ENCODE measurements around the gene MX2.

MX2 gene

GRCh38 chr21:41432562-41433460 lies 71.0 kb downstream of the MX2 start:
- no peak for DNase-seq (ENCODE audit: low read depth in 2 of 2, low spot score in 1 of 2)

GRCh38 chr21:41433566-41433965 lies 71.7 kb downstream of the MX2 start:
- no peak for DNase-seq (ENCODE audit: low read depth in 2 of 2, low spot score in 1 of 2)

GRCh38 chr21:41435706-41436105 lies 73.9 kb downstream of the MX2 start:
- no peak for DNase-seq (ENCODE audit: low read depth in 2 of 2, low spot score in 1 of 2)

GRCh38 chr21:41437729-41438128 lies 75.9 kb downstream of the MX2 start:
- no peak for DNase-seq (ENCODE audit: low read depth in 2 of 2, low spot score in 1 of 2)

- DNase-seq (ENCODE audit: low read depth in 2 of 2, low spot score in 1 of 2) = no peak
Measured at GRCh38 chr21:41438425-41439113, 76.7 kb downstream of the MX2 start.

GRCh38 chr21:41439248-41439647 lies 77.4 kb downstream of the MX2 start:
- DNase-seq (ENCODE audit: low read depth in 2 of 2, low spot score in 1 of 2) = no peak

- DNase-seq (ENCODE audit: low read depth in 2 of 2, low spot score in 1 of 2) = no peak
Measured at GRCh38 chr21:41441546-41441945, 79.7 kb downstream of the MX2 start.

GRCh38 chr21:41442481-41443186 lies 80.8 kb downstream of the MX2 start:
- DNase-seq (ENCODE audit: low read depth in 2 of 2, low spot score in 1 of 2) = no peak

GRCh38 chr21:41443562-41443961 lies 81.7 kb downstream of the MX2 start:
- DNase-seq (ENCODE audit: low read depth in 2 of 2, low spot score in 1 of 2) = no peak

GRCh38 chr21:41444703-41445464 lies 83.1 kb downstream of the MX2 start:
- DNase-seq (ENCODE audit: low read depth in 2 of 2, low spot score in 1 of 2) = no peak

- DNase-seq (ENCODE audit: low read depth in 2 of 2, low spot score in 1 of 2) = no peak
Measured at GRCh38 chr21:41445465-41445862, 83.6 kb downstream of the MX2 start.

- DNase-seq (ENCODE audit: low read depth in 2 of 2, low spot score in 1 of 2) = no peak
Measured at GRCh38 chr21:41446586-41446985, 84.8 kb downstream of the MX2 start.

- no peak for DNase-seq (ENCODE audit: low read depth in 2 of 2, low spot score in 1 of 2)
Measured at GRCh38 chr21:41447356-41447755, 85.5 kb downstream of the MX2 start.

GRCh38 chr21:41449613-41450012 lies 87.8 kb downstream of the MX2 start:
- DNase-seq (ENCODE audit: low read depth in 2 of 2, low spot score in 1 of 2) = no peak

- DNase-seq (ENCODE audit: low read depth in 2 of 2, low spot score in 1 of 2) = no peak
Measured at GRCh38 chr21:41451753-41452676, 90.2 kb downstream of the MX2 start.

- no peak for DNase-seq (ENCODE audit: low read depth in 2 of 2, low spot score in 1 of 2)
Measured at GRCh38 chr21:41453198-41453597, 91.4 kb downstream of the MX2 start.

GRCh38 chr21:41453761-41454160 lies 91.9 kb downstream of the MX2 start:
- DNase-seq (ENCODE audit: low read depth in 2 of 2, low spot score in 1 of 2) = no peak

- no peak for DNase-seq (ENCODE audit: low read depth in 2 of 2, low spot score in 1 of 2)
Measured at GRCh38 chr21:41458121-41458520, 96.3 kb downstream of the MX2 start.

- no peak for DNase-seq (ENCODE audit: low read depth in 2 of 2, low spot score in 1 of 2)
Measured at GRCh38 chr21:41458559-41458958, 96.7 kb downstream of the MX2 start.
